GM18507 (cell line): ENCODE measurements around the gene NUP93.
"Not testable (repeated sequence)": the region's sequence is repeated elsewhere in the genome, so short reads cannot be mapped to it uniquely, and the experiment has no call there.

Experiments
- DNase-seq: peaks from one replicate; pipeline ENCODE4 v3.0.0; 2011; ENCODE audit warnings: low read depth; ENCODE audit not compliant: insufficient read length; ENCODE audit errors: extremely low spot score
- FAIRE-seq: peaks from 2 replicates; lab custom pipeline; 2011; peaks lifted over from hg19 to GRCh38; lab: Jason Lieb, UNC

NUP93 gene

DNA sequence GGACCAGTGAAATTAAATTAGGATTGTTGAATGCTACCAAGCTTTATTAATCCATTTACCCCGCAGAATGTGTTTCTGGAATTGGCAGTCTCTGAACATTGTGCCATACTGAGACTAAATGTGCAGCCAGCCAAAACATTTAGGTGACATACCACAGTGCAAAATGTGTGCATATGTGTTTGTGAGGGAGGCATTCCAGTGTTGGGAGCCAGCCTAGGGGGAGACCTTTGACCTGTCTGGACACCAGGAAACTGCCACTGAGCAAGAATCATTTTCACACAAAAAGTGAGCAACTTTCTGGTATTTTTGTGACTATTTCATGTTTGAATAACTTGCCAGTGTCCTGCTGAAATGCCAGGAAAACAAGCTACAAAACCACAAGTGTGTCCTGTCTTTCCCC lies 70.4 kb downstream of the NUP93 start:
- FAIRE-seq = no peak
- DNase-seq = no peak

DNA sequence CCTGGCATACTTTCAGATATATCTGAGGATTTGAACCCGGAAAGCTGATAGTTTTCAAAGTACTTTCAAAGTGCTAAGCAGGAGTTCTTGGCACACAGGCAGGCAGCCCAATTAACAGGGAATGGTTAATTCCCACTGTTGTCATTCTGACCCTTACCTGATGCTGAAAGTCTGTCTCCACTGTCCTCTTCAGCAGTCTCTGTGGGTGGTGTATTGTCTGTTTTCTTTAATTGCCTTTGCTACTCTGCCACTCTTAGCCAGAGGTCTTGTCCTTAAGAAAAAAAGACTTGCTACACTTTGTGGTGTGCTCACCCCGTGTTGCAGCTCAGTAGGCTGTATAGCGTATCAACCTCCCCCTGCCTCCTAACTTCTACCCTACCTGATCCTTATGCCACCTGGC lies 71.8 kb downstream of the NUP93 start:
- no peak for FAIRE-seq

DNA sequence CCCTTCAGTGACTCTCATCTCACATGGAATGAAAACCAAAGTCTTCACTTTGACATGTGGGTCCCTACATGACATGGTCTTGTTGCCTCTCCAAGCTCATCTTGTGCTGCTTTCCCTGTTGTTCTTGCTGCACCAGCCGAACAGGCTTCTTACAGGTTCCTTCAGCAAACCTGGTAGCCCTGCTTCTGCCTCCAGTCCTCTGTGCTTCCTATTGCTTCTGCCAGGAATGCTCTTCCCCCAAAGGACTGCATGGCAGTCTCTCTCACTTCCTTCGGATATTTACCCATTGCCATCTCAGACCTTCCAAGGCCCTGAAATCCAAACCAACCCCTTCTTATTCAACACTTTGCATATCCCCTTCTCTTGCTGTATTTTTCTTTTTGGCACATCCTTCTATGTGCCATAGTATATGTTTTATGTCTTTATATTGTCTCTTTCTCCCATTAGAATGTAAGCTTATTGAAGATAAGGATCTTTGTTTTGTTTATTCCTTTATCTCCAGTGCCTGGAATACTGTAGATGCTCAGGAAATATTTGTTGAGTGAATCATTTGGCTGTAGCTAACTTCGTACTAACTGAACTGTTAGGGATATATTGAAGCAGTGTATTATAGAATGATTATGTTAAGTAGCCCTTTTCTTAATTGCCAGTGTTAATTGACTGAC lies 77.2 kb downstream of the NUP93 start:
- FAIRE-seq = no peak
- no peak for DNase-seq

More for the DNA sequence above, 71.8 kb downstream of the NUP93 start:
- DNase-seq = no peak

DNA sequence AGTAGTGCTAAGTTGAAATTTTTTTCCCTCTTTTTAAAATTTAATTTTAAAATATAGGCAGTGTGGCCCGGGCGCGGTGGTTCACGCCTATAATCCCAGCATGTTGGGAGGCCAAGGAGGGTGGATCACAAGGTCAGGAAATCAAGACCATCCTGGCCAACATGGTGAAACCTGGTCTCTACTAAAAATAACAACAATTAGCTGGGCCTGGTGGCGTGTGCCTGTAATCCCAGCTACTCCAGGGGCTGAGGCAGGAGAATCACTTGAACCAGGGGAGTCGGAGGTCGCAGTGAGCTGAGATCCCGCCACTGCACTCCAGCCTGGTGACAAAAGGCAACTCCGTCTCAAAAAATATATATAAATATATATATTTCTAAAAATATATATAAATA lies 77.7 kb downstream of the NUP93 start:
- not testable (repeated sequence) for FAIRE-seq, DNase-seq

DNA sequence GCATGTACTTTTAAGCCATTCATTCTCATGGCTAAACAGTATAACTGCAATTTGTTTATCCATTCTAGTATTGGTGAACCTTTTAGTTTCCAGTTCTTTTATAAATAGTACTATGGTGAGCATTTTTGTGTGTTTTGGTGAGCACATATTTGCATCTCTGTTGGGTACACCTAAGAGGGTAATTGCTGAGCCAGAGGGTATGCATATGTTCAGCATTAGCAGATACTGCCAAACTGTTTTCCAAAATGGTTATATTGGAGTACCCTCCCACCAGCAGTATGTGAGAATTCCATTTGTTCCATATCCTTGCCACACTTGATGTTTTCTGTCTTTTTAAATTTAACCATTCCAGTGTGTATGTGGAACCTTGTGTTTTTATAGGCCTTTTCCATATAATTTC lies 81.0 kb downstream of the NUP93 start:
- FAIRE-seq (no peak), DNase-seq (no peak)

DNA sequence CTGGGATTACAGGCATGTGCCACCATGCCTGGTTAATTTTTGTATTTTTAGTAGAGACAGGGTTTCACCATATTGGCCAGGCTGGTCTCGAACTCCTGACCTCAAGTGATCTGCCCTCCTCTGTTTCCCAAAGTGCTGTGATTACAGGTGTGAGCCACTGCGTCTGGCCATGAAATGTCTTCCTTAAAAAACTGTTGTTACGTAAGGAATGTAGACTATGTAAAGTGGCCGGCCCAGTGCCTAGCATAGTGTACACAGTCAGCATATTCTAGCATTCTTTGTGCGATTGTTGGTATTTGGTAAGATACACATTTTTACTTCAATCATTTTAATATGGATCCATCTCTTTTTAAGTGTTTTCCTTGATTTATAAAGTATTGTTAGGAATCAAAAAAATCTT lies 81.7 kb downstream of the NUP93 start:
- not testable (repeated sequence) for DNase-seq, FAIRE-seq

DNA sequence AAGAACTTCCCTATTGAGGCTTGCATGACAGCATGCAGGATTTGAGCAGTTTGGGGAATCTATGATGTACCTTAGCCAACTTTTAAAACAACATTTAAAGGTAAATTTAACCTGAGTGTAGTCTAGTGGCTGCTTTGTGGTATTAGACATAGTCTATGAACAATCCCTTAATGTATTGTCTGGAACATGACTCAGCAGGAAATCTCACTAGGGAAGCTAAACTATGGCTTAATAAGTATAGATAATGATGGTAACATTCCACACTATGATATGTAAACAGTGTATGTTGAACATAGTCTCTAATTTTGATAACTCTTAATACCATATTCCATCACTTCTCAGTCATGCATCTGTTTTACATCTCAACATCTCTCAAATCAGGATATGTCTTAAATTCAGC lies 83.0 kb downstream of the NUP93 start:
- FAIRE-seq = peak; percentile 12
- no peak for DNase-seq

DNA sequence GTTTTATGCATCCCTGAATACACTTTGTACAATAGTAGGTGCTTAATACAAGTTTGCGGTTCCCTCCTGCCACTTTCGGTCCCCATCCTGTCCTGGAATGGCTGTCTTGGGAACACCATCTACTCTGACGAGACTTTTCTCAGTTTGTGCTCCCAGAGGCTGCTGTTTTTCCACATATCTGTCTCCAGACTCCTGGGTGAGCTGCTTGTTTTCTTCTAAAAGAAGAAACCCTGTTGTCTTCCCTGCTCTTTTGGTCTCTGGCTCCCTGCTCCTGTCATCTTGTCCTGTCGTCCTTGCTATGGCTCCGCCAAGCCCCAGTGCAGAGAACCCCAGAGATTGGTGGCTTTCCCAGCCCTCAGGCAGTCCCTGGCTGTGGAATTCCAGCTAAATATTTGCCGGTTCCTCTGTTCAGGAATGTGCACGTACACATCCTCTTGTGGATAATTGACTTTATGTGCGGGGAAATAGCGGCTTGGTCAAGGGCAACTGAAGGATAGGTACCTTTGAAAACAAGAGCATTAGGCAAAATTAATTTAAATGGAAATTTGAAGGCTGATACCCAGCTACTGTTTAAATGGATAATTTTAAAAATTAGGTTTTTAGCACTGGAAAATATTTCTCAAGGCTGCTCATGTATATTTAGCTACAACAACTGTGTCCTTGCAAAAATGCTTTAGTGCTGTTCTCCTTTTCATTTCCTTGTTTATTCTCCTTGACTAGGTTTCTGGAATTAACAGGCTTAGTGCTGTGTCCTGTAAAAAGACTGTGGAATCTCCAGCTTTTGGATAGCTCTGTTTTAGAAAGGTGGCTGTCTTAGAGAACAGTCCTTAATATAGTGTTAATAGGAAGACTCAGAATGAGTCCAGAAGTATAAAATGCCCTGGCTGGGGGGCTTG lies 84.9 kb downstream of the NUP93 start:
- FAIRE-seq = no peak

DNA sequence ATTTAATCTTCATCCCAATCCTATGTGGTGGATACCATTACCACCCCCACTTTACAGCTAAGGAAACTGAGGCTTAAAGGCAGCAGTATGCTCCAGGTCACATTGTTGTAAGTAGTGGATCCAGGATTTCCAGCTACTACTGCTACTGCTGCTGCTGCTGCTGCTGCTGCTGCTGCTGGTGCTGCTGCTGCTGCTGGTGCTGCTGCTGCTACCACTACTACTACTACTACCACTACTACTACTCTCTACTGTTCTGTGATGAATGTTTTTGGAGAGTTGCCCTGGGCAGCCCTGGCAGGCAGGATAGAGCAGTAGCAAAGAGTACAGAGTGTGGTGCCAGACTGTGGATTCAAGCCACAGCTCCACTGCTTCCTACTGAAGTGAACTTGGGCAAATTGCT lies 85.8 kb downstream of the NUP93 start:
- no peak for DNase-seq
- FAIRE-seq = no peak

More for the DNA sequence above, 84.9 kb downstream of the NUP93 start:
- DNase-seq = no peak

DNA sequence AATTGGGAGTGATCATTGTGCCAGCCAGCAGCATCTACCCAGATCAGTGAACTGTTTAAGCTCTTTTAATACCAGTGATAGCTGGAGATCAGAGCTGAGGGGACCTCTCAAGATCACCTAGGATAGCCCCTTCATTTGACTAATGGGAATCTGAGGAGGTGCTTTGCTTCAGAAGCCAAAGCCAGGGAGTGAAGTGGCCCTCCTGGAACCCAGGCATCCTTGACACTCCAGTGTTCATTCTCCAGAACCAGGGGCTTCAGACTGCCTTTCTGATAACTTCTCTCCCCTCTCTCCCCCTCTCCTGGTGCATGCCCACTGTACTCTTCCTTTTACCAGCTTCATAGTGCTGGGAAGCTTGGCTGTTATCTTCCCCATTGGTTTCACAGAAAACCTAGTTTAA lies 87.1 kb downstream of the NUP93 start:
- no peak for FAIRE-seq
- DNase-seq = no peak

DNA sequence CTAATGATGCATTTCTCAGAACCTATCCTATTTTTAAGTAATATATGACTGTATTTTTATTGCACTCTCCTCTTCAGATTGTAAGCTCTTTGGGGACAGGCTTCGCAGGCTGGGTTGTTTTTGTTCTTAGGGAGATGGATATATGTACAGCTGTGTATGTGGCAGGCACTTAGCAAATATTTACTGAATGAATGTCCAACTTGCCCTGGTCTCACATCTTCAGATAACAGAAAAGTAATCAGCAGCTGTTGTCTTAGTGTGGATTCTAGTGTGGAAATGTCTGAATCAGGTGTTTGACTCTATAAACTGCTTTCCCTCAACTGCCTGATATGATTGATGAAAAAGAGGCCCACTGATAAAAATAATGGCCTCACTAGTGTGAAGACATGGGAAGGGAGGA lies 88.0 kb downstream of the NUP93 start:
- FAIRE-seq = no peak

DNA sequence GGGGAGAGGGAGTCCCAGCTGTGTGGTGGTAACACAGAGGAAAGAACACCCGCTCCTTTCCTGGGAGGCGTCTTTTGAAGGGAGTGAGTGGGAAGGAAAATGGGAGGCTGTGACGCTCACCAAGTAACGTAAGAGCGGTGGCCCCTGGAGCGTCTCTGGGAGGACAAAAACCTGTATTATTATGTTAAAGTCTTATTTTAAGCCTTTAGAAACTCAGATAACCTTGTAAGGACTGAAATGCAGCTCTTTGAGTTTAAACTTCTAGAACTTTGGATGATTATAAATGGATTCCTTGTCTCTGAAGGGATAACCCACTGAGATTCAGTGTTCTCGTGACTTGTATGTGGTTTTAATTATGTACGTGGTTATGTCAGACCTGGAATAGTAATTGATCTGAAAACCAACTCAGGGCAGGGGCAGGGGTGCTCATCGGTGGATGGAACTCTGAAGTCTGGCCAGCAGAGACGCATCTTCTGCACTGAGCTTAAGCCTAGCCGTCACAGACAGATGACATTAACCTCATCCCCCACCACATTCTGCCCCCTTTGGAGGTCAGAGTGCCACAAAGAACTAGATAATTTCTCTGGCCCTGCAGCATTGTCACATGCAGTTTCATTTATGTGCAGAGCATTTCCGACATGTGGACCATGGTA lies 93.3 kb downstream of the NUP93 start:
- no peak for FAIRE-seq

More for the DNA sequence above, 88.0 kb downstream of the NUP93 start:
- no peak for DNase-seq

DNA sequence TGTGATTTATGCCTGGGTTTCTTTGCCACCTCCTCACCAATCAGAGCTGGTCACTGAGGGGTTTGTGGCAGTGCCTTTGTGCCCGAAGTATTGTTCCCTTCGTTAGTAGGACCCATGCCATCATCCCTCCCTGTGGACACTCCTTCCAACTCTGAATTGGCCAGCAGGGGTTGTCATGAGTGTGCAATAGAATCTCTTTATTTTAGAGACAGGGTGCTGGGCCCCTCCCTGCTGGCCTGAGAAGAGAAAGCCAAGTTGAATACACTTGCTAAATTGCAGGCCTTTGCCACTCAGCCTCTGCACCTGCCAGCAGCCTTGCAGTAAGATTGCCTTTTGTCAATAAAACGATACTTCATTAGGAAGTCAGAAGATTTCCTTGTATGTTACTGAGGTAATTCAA lies 94.4 kb downstream of the NUP93 start:
- DNase-seq (no peak), FAIRE-seq (no peak)

More for the DNA sequence above, 93.3 kb downstream of the NUP93 start:
- DNase-seq = no peak

DNA sequence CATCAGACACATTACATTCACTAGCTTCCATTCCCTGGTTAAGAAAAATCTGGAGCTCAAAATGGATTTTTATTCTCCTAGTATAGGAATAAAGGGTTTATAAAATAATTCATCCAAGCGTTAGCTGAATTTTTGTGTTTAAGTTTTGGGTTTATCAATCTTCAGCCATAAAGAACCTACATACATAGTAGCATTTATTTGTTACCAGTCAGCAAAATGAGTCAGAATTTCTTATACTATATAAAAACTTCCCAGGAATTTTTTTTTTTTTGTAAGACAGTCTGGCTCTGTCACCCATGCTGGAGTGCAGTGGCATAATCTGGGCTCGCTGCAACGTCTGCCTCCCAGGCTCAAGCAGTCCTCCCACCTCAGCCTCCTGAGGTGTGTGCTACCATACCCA lies 94.9 kb downstream of the NUP93 start:
- no peak for FAIRE-seq
- no peak for DNase-seq

DNA sequence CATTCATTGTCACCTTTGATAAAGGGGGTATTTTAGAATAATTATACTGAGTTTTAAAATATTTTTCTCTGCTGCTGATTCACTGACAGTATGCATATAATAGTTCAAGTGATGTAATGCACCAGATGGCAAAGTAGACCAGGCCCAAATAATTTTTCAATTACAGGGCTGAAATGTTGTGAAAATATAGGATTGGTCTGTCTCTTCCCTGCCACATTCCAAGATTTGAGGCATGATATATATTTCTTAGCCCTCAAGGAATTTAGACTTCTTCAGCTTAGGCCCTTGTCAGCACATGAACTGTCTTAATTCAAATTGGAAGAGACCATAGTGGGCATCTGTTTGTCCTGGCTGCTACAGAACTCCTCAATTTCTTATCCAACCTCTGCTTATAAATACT lies 95.9 kb downstream of the NUP93 start:
- no peak for FAIRE-seq
- no peak for DNase-seq

DNA sequence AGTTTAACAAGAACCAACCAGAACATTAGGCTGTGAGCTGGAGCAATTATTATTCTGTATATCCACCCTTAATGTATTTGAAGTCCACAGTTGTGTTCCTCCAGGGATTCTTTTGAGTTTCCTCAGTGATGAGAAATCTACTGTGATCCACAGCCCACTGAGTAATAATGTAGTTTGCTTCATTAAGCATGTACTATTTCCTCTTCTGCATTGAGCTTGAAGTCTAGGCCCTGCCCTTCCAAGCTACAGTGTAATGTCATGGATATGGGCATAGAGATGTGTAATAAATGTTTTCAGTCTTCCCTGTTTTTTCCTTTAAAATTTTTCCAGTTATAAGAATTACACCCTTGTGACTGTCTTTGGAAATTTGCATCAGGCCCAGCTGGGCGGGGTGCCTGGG lies 98.7 kb downstream of the NUP93 start:
- no peak for FAIRE-seq
- DNase-seq = no peak

DNA sequence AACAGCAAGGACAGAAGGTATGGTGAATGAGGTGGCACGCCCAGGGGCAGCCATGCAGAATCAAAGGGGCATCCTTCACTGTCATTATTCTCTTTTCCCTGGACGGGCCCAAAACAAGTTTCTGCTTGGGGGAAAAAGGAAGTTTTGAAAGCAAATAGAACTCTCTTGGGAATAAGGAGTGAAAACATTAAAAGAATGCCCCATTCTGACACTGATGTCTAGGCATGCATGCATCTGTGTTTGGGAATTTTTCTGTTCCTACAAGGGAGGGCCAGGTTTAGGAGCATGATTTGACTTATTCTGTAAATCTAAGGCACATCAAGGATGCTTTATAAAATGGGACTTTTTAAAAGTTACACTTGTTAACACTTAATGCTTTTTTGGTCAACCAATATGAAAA lies 100.7 kb downstream of the NUP93 start:
- DNase-seq (no peak), FAIRE-seq (no peak)

DNA sequence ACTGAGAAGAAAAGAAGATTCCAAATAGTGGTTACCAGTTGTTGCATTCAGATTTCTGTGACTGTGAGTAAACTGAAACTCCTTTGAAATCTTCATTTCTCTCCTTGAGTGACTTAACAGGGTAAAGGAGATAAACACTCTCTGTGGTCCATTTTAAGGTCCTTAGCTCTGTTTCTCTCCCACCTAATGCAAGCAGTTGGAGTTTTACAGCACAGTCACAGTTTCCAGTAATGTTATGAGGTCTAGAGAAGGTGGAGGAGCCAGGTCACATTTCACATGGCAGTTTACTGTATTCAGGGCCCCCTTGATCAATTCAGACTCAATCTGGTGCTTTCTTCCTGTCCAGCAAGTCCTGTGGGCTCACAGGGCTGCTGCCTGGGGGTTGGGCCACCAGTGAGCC lies 102.8 kb downstream of the NUP93 start:
- DNase-seq (no peak), FAIRE-seq (no peak)

DNA sequence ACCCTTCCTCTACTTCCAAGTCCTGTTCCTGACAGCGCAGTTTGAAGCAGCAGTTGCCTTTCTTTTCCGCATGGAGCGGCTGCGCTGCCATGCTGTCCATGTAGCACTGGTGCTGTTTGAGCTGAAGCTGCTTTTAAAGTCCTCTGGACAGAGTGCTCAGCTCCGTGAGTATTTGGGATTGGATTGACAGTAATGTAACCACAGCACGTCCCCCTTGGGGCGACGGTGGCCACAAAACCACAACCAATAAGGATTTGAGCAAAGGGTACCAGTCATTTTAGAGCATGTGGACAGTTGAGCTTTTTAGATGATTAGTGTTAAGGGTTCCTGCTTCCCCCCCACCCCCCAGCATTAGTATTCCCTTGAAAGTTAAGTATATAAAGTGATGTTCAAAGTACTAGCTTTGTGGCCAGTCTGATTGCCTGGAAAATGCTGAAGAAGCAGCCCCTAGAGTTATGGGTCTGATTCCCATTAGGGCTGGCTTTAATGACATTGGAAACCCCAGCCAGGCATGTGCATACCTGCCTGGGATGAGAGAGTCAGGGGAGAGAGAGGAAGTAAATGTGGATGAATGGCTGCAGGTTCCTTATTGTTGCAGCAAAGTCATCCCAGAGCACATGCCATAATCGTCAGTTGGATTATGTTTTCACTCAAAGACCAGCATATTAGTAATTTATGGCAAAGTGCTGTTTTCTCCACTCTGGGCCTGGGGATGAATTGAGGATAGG lies 103.5 kb downstream of the NUP93 start:
- DNase-seq (no peak), FAIRE-seq (no peak)

DNA sequence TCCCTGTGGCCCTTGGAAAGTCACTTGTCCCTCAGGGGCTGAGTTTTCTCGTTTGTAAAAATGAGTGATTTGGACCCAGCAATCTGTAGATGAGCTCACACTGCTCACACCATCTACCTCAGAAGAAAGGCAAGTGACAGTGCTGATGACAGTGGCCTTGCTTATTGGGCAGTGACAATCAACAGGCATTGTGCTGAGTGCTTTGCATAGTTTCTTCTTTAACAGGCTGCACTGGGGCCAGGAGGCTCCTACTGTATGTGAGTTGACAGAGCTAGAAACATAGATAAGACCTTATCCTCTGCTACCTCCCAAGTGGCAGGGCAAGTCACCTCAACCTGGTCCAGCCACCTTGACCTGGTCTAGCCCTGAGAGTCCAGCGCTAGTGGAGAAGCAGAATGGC lies 105.4 kb downstream of the NUP93 start:
- FAIRE-seq = no peak
- no peak for DNase-seq
